GM23248 (cell line): ENCODE measurements around the gene COX19. TPM values are rescaled to one million over a fixed set of nuclear protein-coding genes. Genes with fewer than 3 reads are reported as not detected.

Experiments
- DNase-seq: peaks from one replicate; pipeline ENCODE4 v3.0.0-alpha.2; 2015
- H2AFZ ChIP-seq: fragments of 200-600 bp; sonication (generic); 2 replicates; pipeline ENCODE4 v1.6.1; 2016; ENCODE audit warnings: antibody characterized with exemption
- H3F3A ChIP-seq: fragments of 200-600 bp; sonication (generic); 2 replicates; pipeline ENCODE4 v1.6.1; 2016; ENCODE audit warnings: mild to moderate bottlenecking, antibody characterized with exemption, mixed run types; ENCODE audit not compliant: insufficient read depth
- H3K27ac ChIP-seq: fragments of 200-600 bp; sonication (generic); 2 replicates; pipeline ENCODE4 v1.5.1; 2016; ENCODE audit warnings: mild to moderate bottlenecking
- H3K27me3 ChIP-seq: fragments of 200-600 bp; sonication (generic); replicated peaks from 2 replicates; pipeline ENCODE4 v1.6.1; 2016; ENCODE audit warnings: mild to moderate bottlenecking; ENCODE audit not compliant: insufficient read depth
- H3K36me3 ChIP-seq: fragments of 200-600 bp; sonication (generic); 2 replicates; pipeline ENCODE4 v1.6.1; 2016; ENCODE audit warnings: low read depth, mild to moderate bottlenecking
- H3K4me1 ChIP-seq: fragments of 200-600 bp; sonication (generic); 2 replicates; pipeline ENCODE4 v1.6.1; 2016; ENCODE audit warnings: mild to moderate bottlenecking; ENCODE audit not compliant: insufficient read depth
- H3K4me2 ChIP-seq: fragments of 200-600 bp; sonication (generic); one replicate; pipeline ENCODE4 v1.6.1; 2016; ENCODE audit warnings: mild to moderate bottlenecking; ENCODE audit not compliant: unreplicated experiment
- H3K4me3 ChIP-seq: fragments of 200-600 bp; sonication (generic); 2 replicates; pipeline ENCODE4 v1.5.1; 2016; ENCODE audit warnings: mild to moderate bottlenecking
- H3K79me2 ChIP-seq: fragments of 200-600 bp; sonication (generic); 2 replicates; pipeline ENCODE4 v1.6.1; 2016; ENCODE audit warnings: mild to moderate bottlenecking; ENCODE audit not compliant: insufficient read depth
- H3K9ac ChIP-seq: fragments of 200-600 bp; sonication (generic); 2 replicates; pipeline ENCODE4 v1.6.1; 2016; ENCODE audit warnings: mild to moderate bottlenecking
- H3K9me2 ChIP-seq: fragments of 200-600 bp; sonication (generic); 2 replicates; pipeline ENCODE4 v1.6.1; 2016; ENCODE audit warnings: mixed run types, mild to moderate bottlenecking, moderate library complexity; ENCODE audit not compliant: insufficient read depth
- H3K9me3 ChIP-seq: fragments of 200-600 bp; sonication (generic); one replicate; pipeline ENCODE4 v1.6.1; 2017; ENCODE audit warnings: low read depth
- H4K20me1 ChIP-seq: fragments of 200-600 bp; sonication (generic); 2 replicates; pipeline ENCODE4 v1.6.0; 2016; ENCODE audit not compliant: insufficient read depth
- EZH2 ChIP-seq: fragments of 200-600 bp; sonication (generic); IDR thresholded peaks from 2 replicates; pipeline ENCODE4 v1.6.1; 2018; ENCODE audit warnings: antibody characterized with exemption, mild to moderate bottlenecking; ENCODE audit not compliant: insufficient read depth, poor library complexity, severe bottlenecking
- EZH2phosphoT487 ChIP-seq: fragments of 200-600 bp; sonication (generic); IDR thresholded peaks from 2 replicates; pipeline ENCODE4 v1.6.1; 2018; ENCODE audit warnings: antibody characterized with exemption, moderate library complexity, mild to moderate bottlenecking, low read depth; ENCODE audit not compliant: insufficient read depth
- WGBS, 2 experiments: methylation state at CpG; one replicate each; pipeline ENCODE4 v1.1.6; 2015 to 2017; ENCODE audit warnings: low lambda C conversion rate in 2 of 2, low coverage in 1 of 2; ENCODE audit errors: missing lambda C conversion rate in 2 of 2; 5-methylcytosine and 5-hydroxymethylcytosine counted together
- in situ Hi-C: fragments of 300-500 bp; cut with MboI; formaldehyde crosslinking; loops from 2 replicates; pipeline ENCODE4 v1.15.0; 2020
- polyA plus RNA-seq: library from polyadenylated mRNA; unstranded; fragments of >200 nt; fragmentation: Nextera tagmentation; extraction: Ambion mirVana; gene quantifications from 2 replicates; pipeline ENCODE4 v1.2.1, GENCODE V29; 2016
- total RNA-seq: library from RNA; depleted of rRNA; stranded (reverse); fragments of >200 nt; shearing (Covaris generic); gene quantifications from 2 replicates; pipeline ENCODE4 v1.2.3, GENCODE V29; 2014

Gene COX19
- total and polyA plus RNA-seq, 2 experiments from 2014 or later: 5.5 to 9.9 TPM

GRCh38 chr7:990352-990932 is 15.1 kb upstream of the COX19 start:
- no peaks in the 10 kb centered on the region for H3K9me2 ChIP-seq
- no peaks in the 10 kb centered on the region for H3K36me3 ChIP-seq
- 41 to 49% methylated on average over 26 to 36 of the region's 36 CpGs for WGBS, 2 experiments
- TF ChIP-seq EZH2 (no peak), EZH2phosphoT487 (no peak)
- 0 out of 2 replicates have a peak, but pooled peaks cover 2% of the 10 kb centered on the region for H3K27me3 ChIP-seq
- no peaks in the 10 kb centered on the region for H3K79me2 ChIP-seq
- no peak overlapping the region for H3K27ac ChIP-seq
- 0 out of 2 replicates have a peak, but pooled peaks cover 3% of the 10 kb centered on the region for H3K4me1 ChIP-seq
- DNase-seq: no peak
- H3K9ac ChIP-seq: no peak overlapping the region
- H3K4me3 ChIP-seq: no peak overlapping the region
- no peaks in the 10 kb centered on the region for H4K20me1 ChIP-seq
- no peaks in the 10 kb centered on the region for H3K9me3 ChIP-seq
- no peak overlapping the region for H3K4me2 ChIP-seq
- in situ Hi-C loops: loop anchor here (5.0 kb wide), 1 partner anchor 72 kb away; no protein-coding TSS in a partner anchor
- H2AFZ ChIP-seq: no peak overlapping the region
- no peaks in the 10 kb centered on the region for H3F3A ChIP-seq

- peak; percentile 37 for DNase-seq
- H3K27me3 ChIP-seq: 0 out of 2 replicates have a peak, but pooled peaks cover 8% of the 10 kb centered on the region
- H3K4me3 ChIP-seq: no peak overlapping the region
- H3K9me3 ChIP-seq: no peaks in the 10 kb centered on the region
- in situ Hi-C loops: no loop called here
- H3F3A ChIP-seq: no peaks in the 10 kb centered on the region
- H2AFZ ChIP-seq: no peak overlapping the region
- no peaks in the 10 kb centered on the region for H3K9me2 ChIP-seq
- no peak overlapping the region for H3K9ac ChIP-seq
- H4K20me1 ChIP-seq: no peaks in the 10 kb centered on the region
- H3K27ac ChIP-seq: no peak overlapping the region
- no peaks in the 10 kb centered on the region for H3K79me2 ChIP-seq
- WGBS, 2 experiments: 24 to 30% methylated on average over 9 to 15 of the region's 15 CpGs
- H3K36me3 ChIP-seq: no peaks in the 10 kb centered on the region
- TF ChIP-seq EZH2 (no peak), EZH2phosphoT487 (no peak)
- 0 out of 2 replicates have a peak, but pooled peaks cover 3% of the 10 kb centered on the region for H3K4me1 ChIP-seq
- H3K4me2 ChIP-seq: no peak overlapping the region
These were observed 13.7 kb upstream of the COX19 start for GRCh38 chr7:988963-989529.

- H3K27me3 ChIP-seq: 0 out of 2 replicates have a peak, but pooled peaks cover 8% of the 10 kb centered on the region
- no peaks in the 10 kb centered on the region for H3K79me2 ChIP-seq
- in situ Hi-C loops: no loop called here
- no peaks in the 10 kb centered on the region for H3K9me3 ChIP-seq
- WGBS, 2 experiments: 25 to 27% methylated on average over 16 to 21 of the region's 24 CpGs
- no peak overlapping the region for H2AFZ ChIP-seq
- TF ChIP-seq EZH2phosphoT487: no peak
- no peak for TF ChIP-seq EZH2
- DNase-seq: peak; percentile 38
- no peak overlapping the region for H3K9ac ChIP-seq
- no peak overlapping the region for H3K4me2 ChIP-seq
- H3K27ac ChIP-seq: no peak overlapping the region
- H3K4me3 ChIP-seq: no peak overlapping the region
- no peaks in the 10 kb centered on the region for H3K9me2 ChIP-seq
- H3F3A ChIP-seq: no peaks in the 10 kb centered on the region
- H3K4me1 ChIP-seq: 0 out of 2 replicates have a peak, but pooled peaks cover 3% of the 10 kb centered on the region
- H3K36me3 ChIP-seq: no peaks in the 10 kb centered on the region
- no peaks in the 10 kb centered on the region for H4K20me1 ChIP-seq
These were observed 13.1 kb upstream of the COX19 start for GRCh38 chr7:988426-988911.

DNA sequence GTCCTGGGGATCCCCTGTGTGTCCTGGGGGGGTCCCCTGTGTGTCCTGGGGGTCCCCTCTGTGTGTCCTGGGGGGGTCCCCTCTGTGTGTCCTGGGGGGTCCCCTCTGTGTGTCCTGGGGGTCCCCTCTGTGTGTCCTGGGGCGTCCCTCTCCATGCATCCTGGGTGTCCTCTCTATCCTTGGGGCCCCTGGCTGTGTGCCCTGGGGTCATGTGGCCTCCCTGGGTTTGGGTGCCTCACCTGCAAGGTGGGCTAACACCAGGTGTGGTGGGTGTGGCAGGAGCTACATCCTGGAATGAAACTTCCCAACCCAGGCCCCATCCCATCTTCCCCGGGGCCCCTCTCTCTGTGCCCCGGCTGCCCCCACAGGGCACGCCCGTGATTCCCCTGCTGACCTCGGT is 12.6 kb upstream of the COX19 start:
- 31 to 39% methylated on average over 5 to 6 of the region's 6 CpGs for WGBS, 2 experiments
- no peaks in the 10 kb centered on the region for H3K36me3 ChIP-seq
- DNase-seq: no peak
- H3K27me3 ChIP-seq: 0 out of 2 replicates have a peak, but pooled peaks cover 8% of the 10 kb centered on the region
- H3K9me3 ChIP-seq: no peaks in the 10 kb centered on the region
- H4K20me1 ChIP-seq: no peaks in the 10 kb centered on the region
- H3F3A ChIP-seq: no peaks in the 10 kb centered on the region
- TF ChIP-seq EZH2 (no peak), EZH2phosphoT487 (no peak)
- no peak overlapping the region for H3K4me3 ChIP-seq
- H3K79me2 ChIP-seq: no peaks in the 10 kb centered on the region
- H3K9me2 ChIP-seq: no peaks in the 10 kb centered on the region
- no peak overlapping the region for H3K9ac ChIP-seq
- H3K4me2 ChIP-seq: no peak overlapping the region
- no peak overlapping the region for H3K27ac ChIP-seq
- no peak overlapping the region for H2AFZ ChIP-seq
- H3K4me1 ChIP-seq: no peaks in the 10 kb centered on the region
- in situ Hi-C loops: no loop called here
